HCT116 (cell line): ENCODE data around the gene EID2. TPM values are rescaled to one million over a fixed set of nuclear protein-coding genes. Genes with fewer than 3 reads are reported as not detected.

Experiments used
- ATAC-seq: fragments of 200-7000 bp; cut with Tn5 transposase; 2 replicates; pipeline ENCODE4 v1.9.1; 2020; ENCODE audit warnings: mild to moderate bottlenecking, moderate library complexity
- BruUV-seq: library from RNA; stranded (reverse); fragments of 400-500 nt; replicated peaks from 2 replicates; lab custom pipeline; 2021; lab: Mats Ljungman, UMichigan
- CTCF ChIA-PET: fragments of 300-600 bp; sonication (Branson Sonifier 250); formaldehyde crosslinking; loops from one replicate; lab custom pipeline; 2021; ENCODE audit warnings: antibody characterized with exemption; lab: Charles Lee
- POLR2A ChIA-PET: fragments of 300-600, 350-600 bp; sonication (Branson Sonifier 250); formaldehyde crosslinking; loops from one replicate; lab custom pipeline; 2021; ENCODE audit warnings: antibody characterized with exemption; lab: Charles Lee
- RAD21 ChIA-PET, 2 experiments: fragments of 300-600 bp; sonication (Branson Sonifier 250); formaldehyde crosslinking; loops; one replicate each; lab custom pipeline; 2023; ENCODE audit warnings: low total read pairs in 2 of 2; ENCODE audit not compliant: uncharacterized antibody in 2 of 2, unreplicated experiment in 2 of 2, low non-redundant PET in 1 of 2; lab: Charles Lee
- DNase-seq: peaks from one replicate; pipeline ENCODE4 v3.0.0-alpha.2; 2010; ENCODE audit warnings: low read depth, low spot score
- H2AFZ ChIP-seq: fragments of 200-600 bp; shearing (Covaris generic), sonication (generic); 2 replicates; pipeline ENCODE4 v1.6.1; 2017; ENCODE audit warnings: low read depth, mixed run types, mixed read lengths, antibody characterized with exemption, low read length; ENCODE audit not compliant: poor library complexity, severe bottlenecking
- H3K27ac ChIP-seq: 2 replicates; pipeline ENCODE4 v1.5.1; 2012; ENCODE audit warnings: low read depth, low read length
- H3K27me3 ChIP-seq: fragments of 200-600 bp; sonication (generic); 2 replicates; pipeline ENCODE4 v1.6.1; 2016; ENCODE audit warnings: mixed run types, low read length, mixed read lengths; ENCODE audit not compliant: insufficient read depth
- H3K36me3 ChIP-seq, 2 experiments: fragments of 200-500 bp in 1 of 2; fragments of 200-600 bp in 1 of 2; sonication (Bioruptor generic) in 1 of 2; sonication (generic) in 1 of 2; 2 replicates each; pipeline versions ENCODE4 v1.5.1 to v1.6.1; 2014 to 2016; ENCODE audit warnings: low read length in 2 of 2, inconsistent platforms in 1 of 2, mixed read lengths in 1 of 2, mixed run types in 1 of 2; ENCODE audit not compliant: insufficient read depth in 2 of 2, control insufficient read depth in 1 of 2
- H3K4me1 ChIP-seq, 2 experiments: fragments of 200-600 bp in 1 of 2; sonication (generic) in 1 of 2; 2 replicates each; pipeline versions ENCODE4 v1.5.1 to v1.6.1; 2012 to 2017; ENCODE audit warnings: low read length in 2 of 2, inconsistent platforms in 1 of 2, mild to moderate bottlenecking in 1 of 2, mixed read lengths in 1 of 2, mixed run types in 1 of 2, moderate library complexity in 1 of 2; ENCODE audit not compliant: insufficient read depth in 2 of 2, control insufficient read depth in 1 of 2
- H3K4me2 ChIP-seq: fragments of 200-600 bp; sonication (generic); 2 replicates; pipeline ENCODE4 v1.6.1; 2017; ENCODE audit warnings: mixed run types, low read length, mixed read lengths
- H3K4me3 ChIP-seq, 2 experiments: fragments of 200-600 bp in 1 of 2; sonication (generic) in 1 of 2; replicated peaks in 1 of 2; 2 replicates each; pipeline ENCODE4 v1.5.1; 2011 to 2016; ENCODE audit warnings: low read length in 2 of 2, control low read depth in 1 of 2, low read depth in 1 of 2, mild to moderate bottlenecking in 1 of 2, mixed read lengths in 1 of 2, mixed run types in 1 of 2
- H3K79me2 ChIP-seq: fragments of 200-600 bp; sonication (generic); 2 replicates; pipeline ENCODE4 v1.6.1; 2017; ENCODE audit warnings: mild to moderate bottlenecking, mixed run types, low read length, moderate library complexity, mixed read lengths; ENCODE audit not compliant: insufficient read depth
- H3K9ac ChIP-seq: fragments of 200-600 bp; sonication (generic); 2 replicates; pipeline ENCODE4 v1.6.1; 2016; ENCODE audit warnings: low read length, mixed read lengths
- H3K9me2 ChIP-seq: fragments of 200-600 bp; sonication (generic), shearing (Covaris generic); 2 replicates; pipeline ENCODE4 v1.6.1; 2017; ENCODE audit warnings: mixed run types, mild to moderate bottlenecking, moderate library complexity; ENCODE audit not compliant: insufficient read depth
- H3K9me3 ChIP-seq, 2 experiments: fragments of 200-500 bp in 1 of 2; fragments of 200-600 bp in 1 of 2; sonication (Bioruptor generic) in 1 of 2; sonication (generic) in 1 of 2; 2 replicates each; pipeline ENCODE4 v1.6.1; 2014 to 2017; ENCODE audit warnings: low read length in 2 of 2, mixed read lengths in 2 of 2, inconsistent platforms in 1 of 2, low read depth in 1 of 2, mild to moderate bottlenecking in 1 of 2, mixed run types in 1 of 2, moderate library complexity in 1 of 2; ENCODE audit not compliant: control insufficient read depth in 1 of 2, insufficient read depth in 1 of 2
- H4K20me1 ChIP-seq: fragments of 200-600 bp; sonication (generic), shearing (Covaris generic); 2 replicates; pipeline ENCODE4 v1.6.1; 2017; ENCODE audit warnings: mixed run types, mild to moderate bottlenecking, moderate library complexity; ENCODE audit not compliant: insufficient read depth
- ATF3 ChIP-seq: IDR thresholded peaks from 2 replicates; pipeline ENCODE4 v1.6.1; 2012
- CEBPB ChIP-seq: IDR thresholded peaks from 2 replicates; pipeline ENCODE4 v1.6.1; 2012; ENCODE audit warnings: low read depth
- ELF1 ChIP-seq: IDR thresholded peaks from 2 replicates; pipeline ENCODE4 v1.6.1; 2012; ENCODE audit warnings: low read depth, borderline replicate concordance
- EZH2phosphoT487 ChIP-seq: fragments of 200-600 bp; IDR thresholded peaks from 2 replicates; pipeline ENCODE4 v1.6.1; 2018; ENCODE audit warnings: antibody characterized with exemption, borderline replicate concordance
- JUND ChIP-seq: IDR thresholded peaks from 2 replicates; pipeline ENCODE4 v1.6.1; 2012
- POLR2A ChIP-seq: IDR thresholded peaks from 2 replicates; pipeline ENCODE4 v1.7.0; 2011; ENCODE audit warnings: borderline replicate concordance; ENCODE audit not compliant: insufficient read depth, insufficient read length; ENCODE audit errors: extremely low read depth
- RAD21 ChIP-seq: IDR thresholded peaks from 2 replicates; pipeline ENCODE4 v1.6.1; 2012; ENCODE audit warnings: low read depth, mild to moderate bottlenecking
- SIN3A ChIP-seq: IDR thresholded peaks from 2 replicates; pipeline ENCODE4 v1.6.1; 2012; ENCODE audit warnings: low read depth
- YY1 ChIP-seq: IDR thresholded peaks from 2 replicates; pipeline ENCODE4 v1.6.1; 2011; ENCODE audit warnings: low read length, low read depth, moderate library complexity, mild to moderate bottlenecking; ENCODE audit not compliant: insufficient replicate concordance; ENCODE audit errors: extremely low read depth
- ZNF274 ChIP-seq: fragments of 200-500 bp; sonication (Bioruptor generic); IDR thresholded peaks from 2 replicates; pipeline ENCODE4 v1.6.1; 2014; ENCODE audit warnings: mild to moderate bottlenecking, low read depth, low read length, inconsistent platforms
- intact Hi-C: fragments of 100-400 bp; cut with micrococcal nuclease; formaldehyde crosslinking; loops from 2 replicates; pipeline ENCODE4 v1.10.0; 2022
- total RNA-seq: library from RNA; stranded (reverse); gene quantifications from one replicate; pipeline ENCODE4 v1.2.1, GENCODE V29; 2021; ENCODE audit not compliant: unreplicated experiment
- TF ChIP-seq, protein P1 (sequence below), 3 experiments: fragments of 200-600 bp in 1 of 3; sonication (generic) in 1 of 3; IDR thresholded peaks in 2 of 3; conservative IDR thresholded peaks in 1 of 3; 2 replicates each; pipeline ENCODE4 v1.5.1; 2012 to 2017; ENCODE audit warnings: low read depth in 2 of 3, low read length in 2 of 3, antibody characterized with exemption in 1 of 3, borderline replicate concordance in 1 of 3, control low read depth in 1 of 3, mild to moderate bottlenecking in 1 of 3, mixed read lengths in 1 of 3, mixed run types in 1 of 3, moderate library complexity in 1 of 3; ENCODE audit not compliant: insufficient read depth in 1 of 3
- TF ChIP-seq, protein P2 (sequence below): IDR thresholded peaks from 2 replicates; pipeline ENCODE4 v1.6.1; 2012

The EID2 gene
- total RNA-seq, 1 experiment from 2014 or later = 11.7 TPM

DNA sequence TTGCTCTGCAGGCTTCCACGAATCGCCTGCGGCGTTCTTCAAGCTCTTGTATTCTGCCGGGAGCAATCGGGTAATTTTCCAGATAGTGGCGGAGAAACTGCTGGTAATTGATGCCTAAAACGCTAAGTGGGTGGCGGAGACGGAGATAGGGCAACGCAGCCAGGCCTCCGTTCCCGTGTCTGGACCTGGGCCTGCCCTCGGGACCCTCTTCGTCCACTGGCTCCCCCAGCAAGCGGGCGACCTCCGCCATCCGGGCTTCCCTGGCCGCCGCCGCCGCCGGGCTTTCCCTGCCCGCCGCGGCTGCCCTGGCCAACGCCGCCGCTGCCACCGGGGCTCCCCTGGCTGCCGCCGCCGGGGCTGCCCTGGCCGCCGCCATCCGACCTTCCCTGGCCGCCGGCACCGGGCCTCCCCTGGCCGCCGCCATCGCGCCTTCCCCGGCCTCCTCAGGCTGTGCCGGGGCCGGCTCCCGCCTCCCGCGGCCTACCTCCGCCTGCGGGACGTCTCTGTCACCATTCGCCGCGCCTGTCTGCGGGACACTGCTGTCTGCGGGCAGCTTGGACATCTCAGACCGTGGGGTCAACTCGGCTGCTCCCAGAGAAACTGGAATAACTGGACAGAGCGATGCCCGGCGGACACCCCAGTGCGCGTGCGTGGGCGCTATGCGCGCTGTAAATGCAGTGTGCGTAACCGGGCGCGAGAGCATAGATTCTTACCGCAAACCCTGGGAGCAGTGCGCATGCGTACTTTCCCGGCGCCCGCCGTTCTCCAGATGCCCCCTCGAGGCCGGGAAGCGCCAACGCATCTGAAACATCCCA is at the start of gene EID2 (continued):
- TF ChIP-seq, protein P1, sequence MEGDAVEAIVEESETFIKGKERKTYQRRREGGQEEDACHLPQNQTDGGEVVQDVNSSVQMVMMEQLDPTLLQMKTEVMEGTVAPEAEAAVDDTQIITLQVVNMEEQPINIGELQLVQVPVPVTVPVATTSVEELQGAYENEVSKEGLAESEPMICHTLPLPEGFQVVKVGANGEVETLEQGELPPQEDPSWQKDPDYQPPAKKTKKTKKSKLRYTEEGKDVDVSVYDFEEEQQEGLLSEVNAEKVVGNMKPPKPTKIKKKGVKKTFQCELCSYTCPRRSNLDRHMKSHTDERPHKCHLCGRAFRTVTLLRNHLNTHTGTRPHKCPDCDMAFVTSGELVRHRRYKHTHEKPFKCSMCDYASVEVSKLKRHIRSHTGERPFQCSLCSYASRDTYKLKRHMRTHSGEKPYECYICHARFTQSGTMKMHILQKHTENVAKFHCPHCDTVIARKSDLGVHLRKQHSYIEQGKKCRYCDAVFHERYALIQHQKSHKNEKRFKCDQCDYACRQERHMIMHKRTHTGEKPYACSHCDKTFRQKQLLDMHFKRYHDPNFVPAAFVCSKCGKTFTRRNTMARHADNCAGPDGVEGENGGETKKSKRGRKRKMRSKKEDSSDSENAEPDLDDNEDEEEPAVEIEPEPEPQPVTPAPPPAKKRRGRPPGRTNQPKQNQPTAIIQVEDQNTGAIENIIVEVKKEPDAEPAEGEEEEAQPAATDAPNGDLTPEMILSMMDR (IDR thresholded peaks at IDR 0.05 in 2 of 3, conservative IDR thresholded peaks at IDR 0.05 in 1 of 3; ENCODE audit: borderline replicate concordance in 1 of 3, insufficient read depth in 1 of 3, low read depth in 2 of 3, low read length in 2 of 3) = peak; percentile 62 to 71 (median 65); a peak in 5 of 6 replicates
- TF ChIP-seq POLR2A (peak; percentile 77), JUND (no peak), EZH2phosphoT487 (no peak), ATF3 (no peak)

- H3K27ac ChIP-seq = no peak overlapping the region
- H3K27me3 ChIP-seq = peaks cover 39% of the 10 kb centered on the region
- no peaks in the 10 kb centered on the region for H4K20me1 ChIP-seq
- DNase-seq (no peak), ATAC-seq (no peak)
- no peaks in the 10 kb centered on the region for H3K9me2 ChIP-seq
- no peaks in the 10 kb centered on the region for H3K79me2 ChIP-seq
- RAD21 ChIA-PET = interaction anchor here in 1 of 2 experiments (0.6 kb wide), 1 partner anchor 95 kb away, joined by 3 read pairs; no protein-coding TSS in a partner anchor
- H3K4me1 ChIP-seq = no peaks in the 10 kb centered on the region
- TF ChIP-seq CEBPB (no peak), ZNF274 (no peak), ELF1 (no peak), RAD21 (no peak), EZH2phosphoT487 (no peak), JUND (no peak), SIN3A (no peak), POLR2A (no peak), YY1 (no peak)
- TF ChIP-seq, protein P2, sequence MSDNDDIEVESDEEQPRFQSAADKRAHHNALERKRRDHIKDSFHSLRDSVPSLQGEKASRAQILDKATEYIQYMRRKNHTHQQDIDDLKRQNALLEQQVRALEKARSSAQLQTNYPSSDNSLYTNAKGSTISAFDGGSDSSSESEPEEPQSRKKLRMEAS = no peak
- TF ChIP-seq, all 23 proteins: peak for 0
- POLR2A ChIA-PET = no interaction called here
- Histone ChIP-seq H3K36me3 (no peaks in the 10 kb centered on the region; a peak in 1 of 4 replicates), H3K4me3 (no peak overlapping the region), H3K9ac (no peak overlapping the region), H3K4me2 (no peak overlapping the region), H3K9me3 (no peaks in the 10 kb centered on the region), H2AFZ (no peak overlapping the region)
- CTCF ChIA-PET = no interaction called here
- intact Hi-C loops = no loop called here
- no TSS peak for BruUV-seq
Measured at GRCh38 chr19:39588066-39588465, 48.1 kb upstream of the EID2 start.
